Measurements from ENCODE around the gene DIO1.
A peak's percentile ranks its signal among the peaks of the same experiment; 100 is the strongest.

The DIO1 gene

GRCh38 chr1:53942127-53942957 is 48.4 kb downstream of the DIO1 start:
- no peak for DNase-seq (ENCODE audit: low spot score)

DNA sequence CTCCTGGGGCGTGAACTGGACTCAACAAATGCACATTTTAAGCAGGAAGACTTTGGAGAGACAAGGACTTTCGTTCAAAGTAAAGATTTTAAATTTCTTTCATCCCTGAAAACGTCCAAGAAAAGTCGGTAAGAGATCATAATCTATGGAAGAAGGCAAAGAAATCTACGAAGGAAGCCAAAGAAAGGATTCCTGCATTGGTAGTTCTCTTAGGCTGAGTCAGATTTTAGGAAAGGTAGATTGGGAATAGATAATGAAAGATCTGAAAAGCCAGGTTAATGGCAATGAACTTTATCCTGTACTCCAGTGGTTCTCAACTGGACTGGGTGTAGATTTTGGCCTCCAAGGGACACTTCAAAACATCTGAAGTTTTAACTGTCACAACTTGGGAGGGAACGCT is 49.1 kb downstream of the DIO1 start:
- no peak for DNase-seq (ENCODE audit: low spot score)

- DNase-seq (ENCODE audit: low spot score), result no peak
Observed at GRCh38 chr1:53943490-53944043, 49.6 kb downstream of the DIO1 start.

DNA sequence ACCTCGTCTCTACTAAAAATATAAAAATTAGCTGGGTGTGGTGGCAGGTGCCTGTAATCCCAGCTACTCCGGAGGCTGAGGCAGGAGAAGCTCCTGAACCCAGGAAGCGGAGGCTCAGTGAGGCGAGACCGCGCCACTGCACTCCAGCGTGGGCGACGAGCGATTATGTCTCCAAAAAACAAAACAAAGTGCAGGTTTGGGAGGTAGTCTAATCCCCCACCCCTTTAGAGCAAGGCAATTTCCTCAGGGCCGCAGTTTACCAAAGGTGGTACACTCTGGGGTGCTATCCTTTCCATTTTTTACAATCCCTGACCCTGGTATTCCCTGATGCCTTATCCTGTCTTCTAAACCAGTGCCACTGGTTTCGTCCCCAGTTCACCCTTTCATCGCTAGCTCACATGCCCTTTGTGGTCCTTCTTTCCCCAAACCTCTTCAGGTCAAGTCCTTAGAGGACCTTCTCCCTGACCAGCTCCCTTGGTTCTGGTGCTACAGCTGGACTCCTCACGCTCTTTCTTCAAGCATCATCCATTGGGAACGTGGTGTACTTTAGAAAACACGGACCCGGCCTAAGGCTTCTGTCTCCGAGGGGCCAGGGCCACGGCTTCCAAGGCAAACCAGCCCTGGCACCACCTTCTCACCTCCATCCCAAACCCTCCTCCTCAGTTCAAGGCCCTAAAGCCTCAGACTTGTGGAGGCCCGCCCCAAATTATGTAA is 50.6 kb downstream of the DIO1 start:
- peak; percentile 30 for DNase-seq (ENCODE audit: low spot score)

- DNase-seq (ENCODE audit: low spot score), result no peak
Observed at GRCh38 chr1:53945183-53945432, 51.1 kb downstream of the DIO1 start.

GRCh38 chr1:53945433-53946251 is 51.7 kb downstream of the DIO1 start, which contains the start of gene IFT25:
TSS of gene IFT25 (minus strand) at chr1:53945699. CDS start at chr1:53940082, 5,617 bp downstream.
- DNase-seq (ENCODE audit: low spot score), result peak; percentile 95

GRCh38 chr1:53946252-53947171 is 52.5 kb downstream of the DIO1 start, which contains the start of gene LRRC42:
TSS of gene LRRC42 (plus strand) at chr1:53946350. CDS start at chr1:53952000, 5,650 bp downstream.
- peak; percentile 95 for DNase-seq (ENCODE audit: low spot score)

DNA sequence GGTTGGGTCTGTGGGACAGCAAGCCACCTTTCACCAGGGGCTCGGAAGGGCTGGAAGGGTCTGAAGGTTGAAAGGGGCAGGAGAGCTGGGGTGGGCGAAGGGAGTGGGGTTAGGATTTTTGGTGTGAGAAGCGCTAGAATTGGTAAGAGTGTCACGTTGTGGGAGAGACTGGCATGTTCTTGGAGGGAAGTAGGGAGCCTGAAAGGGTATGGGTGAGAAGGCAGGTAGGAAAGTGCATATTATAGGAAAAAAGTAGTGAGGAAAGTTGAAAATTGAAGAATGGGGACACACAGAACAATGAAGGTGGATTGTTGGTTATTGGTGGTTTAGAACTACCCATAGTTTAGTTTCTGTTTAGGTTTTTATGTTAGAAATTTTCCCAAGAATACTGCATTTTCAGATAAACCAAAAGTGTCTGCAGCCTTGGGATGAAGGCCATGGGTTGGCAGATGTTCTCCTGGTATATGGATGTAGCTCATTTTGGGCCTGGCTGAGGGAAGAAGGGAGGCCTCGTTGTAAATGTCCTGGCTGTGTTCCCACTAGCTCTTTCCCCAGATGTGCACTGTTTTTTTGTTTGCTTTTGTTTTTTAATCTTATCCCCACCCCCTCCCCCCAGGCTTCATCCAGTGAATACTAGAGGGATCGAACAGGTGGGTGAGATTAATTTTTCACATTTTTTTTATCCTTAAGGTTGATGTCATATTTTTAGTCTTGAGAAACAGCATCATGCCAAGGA is 53.4 kb downstream of the DIO1 start:
- DNase-seq (ENCODE audit: low spot score), result no peak

GRCh38 chr1:53948291-53948690 is 54.3 kb downstream of the DIO1 start:
- no peak for DNase-seq (ENCODE audit: low spot score)

DNA sequence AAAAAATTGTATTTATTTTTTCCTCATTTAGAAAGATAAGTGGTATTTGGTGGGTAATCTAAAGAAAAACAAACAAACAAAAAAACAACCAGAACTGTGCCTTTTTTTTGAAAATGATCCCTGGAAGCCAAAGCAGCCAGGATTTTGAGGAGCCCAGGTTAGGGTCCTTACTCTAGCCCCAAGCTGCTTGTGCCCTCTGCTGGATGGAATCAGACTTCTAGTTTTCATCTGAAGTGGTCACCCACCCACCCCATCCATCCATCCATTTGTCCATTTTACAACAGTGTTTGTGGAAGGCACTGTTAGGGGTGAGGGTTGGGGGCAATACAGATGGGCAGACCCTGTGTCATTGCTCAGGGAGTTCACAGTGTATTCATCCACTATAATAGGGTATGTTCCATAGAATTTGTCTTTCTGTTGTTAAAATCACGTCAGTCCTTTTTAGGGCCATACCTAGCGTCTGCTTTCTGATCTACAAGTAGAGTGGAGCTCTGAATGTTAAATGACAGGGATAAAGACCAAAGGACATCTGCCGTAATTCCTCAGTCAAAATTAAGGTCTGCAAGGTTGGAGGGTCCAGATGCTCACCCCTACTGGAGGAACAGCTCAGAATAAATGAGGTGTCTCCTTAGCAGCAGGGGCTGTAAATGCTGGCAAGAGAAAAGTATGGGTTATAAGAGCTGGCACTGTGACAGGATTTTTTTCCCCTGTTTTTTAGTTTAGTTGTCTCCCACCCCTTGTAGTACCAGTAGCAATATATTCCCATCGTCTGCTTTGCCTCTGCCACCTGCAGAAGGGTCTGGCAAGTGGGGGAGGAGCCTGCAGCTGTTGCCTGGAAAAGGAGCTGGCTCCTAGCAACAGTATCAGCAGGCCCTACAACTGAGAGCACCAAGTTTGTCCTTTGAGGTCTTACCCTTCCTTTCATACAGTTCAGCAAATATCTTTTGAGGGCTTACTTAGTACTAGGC is 55.3 kb downstream of the DIO1 start:
- DNase-seq (ENCODE audit: low spot score), result peak; percentile 59

DNA sequence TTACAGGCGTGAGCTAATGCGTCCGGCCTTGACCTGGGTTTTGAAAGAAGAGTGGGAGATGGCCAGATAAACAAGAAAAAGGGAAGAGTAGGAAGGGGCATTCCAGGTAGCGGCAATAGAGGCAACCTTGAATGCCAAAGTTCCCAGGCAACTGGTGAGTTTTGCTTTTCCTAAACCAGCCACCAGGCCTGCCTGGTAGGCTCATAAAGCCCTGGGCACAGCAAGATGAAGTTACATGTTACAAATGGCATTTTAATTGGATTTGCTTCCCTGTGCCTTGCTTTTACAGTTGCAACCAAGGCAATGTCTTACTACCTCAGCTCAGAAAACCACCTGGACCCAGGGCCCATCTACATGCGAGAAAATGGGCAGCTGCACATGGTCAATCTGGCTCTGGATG is 57.7 kb downstream of the DIO1 start:
- DNase-seq (ENCODE audit: low spot score), result no peak

GRCh38 chr1:53954128-53954527 is 60.1 kb downstream of the DIO1 start:
- no peak for DNase-seq (ENCODE audit: low spot score)

DNA sequence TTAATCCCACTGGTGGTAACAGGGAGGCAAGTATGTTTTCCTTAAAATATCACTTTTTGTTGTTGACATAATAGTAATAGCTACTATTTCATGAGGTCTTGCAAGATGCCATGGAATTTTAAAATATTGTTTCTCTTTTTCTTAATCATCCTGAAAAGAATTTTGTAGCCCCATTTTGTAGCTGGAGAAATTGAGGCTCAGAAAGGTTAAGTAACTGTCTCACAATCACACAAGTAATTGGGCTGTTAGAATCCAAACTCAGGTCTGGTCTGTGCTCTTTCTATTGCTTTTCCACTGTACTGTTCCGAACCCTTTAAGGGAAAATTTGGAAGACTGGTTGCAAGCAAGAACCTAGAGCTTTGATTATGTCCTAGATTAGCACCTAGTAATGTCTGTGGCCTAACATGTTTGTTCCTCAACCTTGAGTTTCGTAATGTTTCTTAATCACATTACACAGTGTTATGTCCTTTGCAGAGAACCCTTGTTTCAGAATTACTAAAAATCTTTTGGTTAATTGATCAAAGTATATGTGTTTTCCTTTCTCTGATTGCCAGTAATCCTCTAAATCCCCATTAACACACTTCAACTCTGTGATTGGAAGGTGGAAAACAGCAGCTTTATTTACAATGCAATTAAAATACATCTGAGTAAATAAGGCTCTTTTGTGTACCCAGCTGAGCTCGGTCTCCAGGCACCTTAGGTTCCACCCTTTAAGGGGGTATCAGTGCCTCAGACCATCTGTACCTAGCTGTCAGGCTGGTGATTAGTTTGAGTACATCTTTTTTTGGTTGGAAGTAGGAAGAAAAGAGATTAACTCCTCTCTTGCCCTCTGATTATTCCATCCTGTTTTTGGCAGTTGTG is 62.6 kb downstream of the DIO1 start:
- DNase-seq (ENCODE audit: low spot score), result no peak

- no peak for DNase-seq (ENCODE audit: low spot score)
Observed at GRCh38 chr1:53957194-53957818, 63.3 kb downstream of the DIO1 start.

DNA sequence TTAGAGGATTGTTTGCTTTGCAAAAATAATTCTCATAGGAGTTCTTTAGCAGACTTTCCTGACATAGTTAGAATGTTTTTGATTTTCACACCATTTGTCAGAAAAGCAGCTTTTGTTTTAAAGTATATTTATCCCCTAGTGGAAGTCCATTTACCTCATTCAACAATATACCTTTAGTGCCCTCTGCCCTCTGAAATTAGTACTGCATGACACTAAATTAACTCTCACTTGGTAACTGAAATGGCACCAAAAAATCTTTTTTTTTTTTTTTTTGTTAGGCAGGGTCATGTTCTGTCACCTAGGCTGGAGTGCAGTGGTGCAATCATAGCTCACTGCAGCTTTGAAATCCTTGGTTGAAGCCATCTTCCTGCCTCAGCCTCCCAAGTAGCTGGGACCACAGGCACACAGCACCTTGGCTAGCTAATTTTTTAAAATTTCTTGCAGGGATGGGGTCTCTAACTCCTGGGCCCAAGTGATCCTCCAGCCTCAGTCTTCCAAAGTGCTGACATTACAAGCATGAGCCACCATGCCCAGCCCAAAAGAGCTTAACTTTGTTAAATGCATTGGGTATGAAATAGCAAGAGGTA is 65.8 kb downstream of the DIO1 start:
- peak; percentile 53 for DNase-seq (ENCODE audit: low spot score)
